ENCODE results near the gene MARK3.

GRCh38 chr14:103552011-103552845 lies 167.0 kb downstream of the MARK3 start:
- TF ChIP-seq CTCF (IDR thresholded peaks at IDR 0.05) (no peak), POLR2A (IDR thresholded peaks at IDR 0.05) (no peak)
